Heart right ventricle (tissue), 16 donors: ENCODE results near the gene UBXN11. TPM values are rescaled to one million over a fixed set of nuclear protein-coding genes. Genes with fewer than 3 reads are reported as not detected.

Experiments used
- ATAC-seq, 8 donors: fragments of 200-7000 bp; cut with Tn5 transposase; one replicate each; pipeline ENCODE4 v1.9.1; 2020; ENCODE audit warnings: mild to moderate bottlenecking in 8 of 8, moderate library complexity in 8 of 8, moderate number of reproducible peaks in 1 of 8
- DNase-seq, 2 donors: peaks; one replicate each; pipeline ENCODE4 v3.0.0-alpha.2; 2020
- H3K27ac ChIP-seq, 10 donors: fragments of 200-600 bp; sonication (generic) in 2 of 10; one replicate each; pipeline versions ENCODE4 v1.5.0 to v1.8.0; 2020 to 2022; ENCODE audit warnings: mild to moderate bottlenecking in 3 of 10
- H3K27me3 ChIP-seq, 7 donors: fragments of 200-600 bp; one replicate each; pipeline ENCODE4 v1.8.0; 2021 to 2022; ENCODE audit warnings: mild to moderate bottlenecking in 2 of 7
- H3K36me3 ChIP-seq, 9 donors: fragments of 200-600 bp; sonication (generic) in 1 of 9; one replicate each; pipeline versions ENCODE4 v1.5.0 to v1.8.0; 2020 to 2022; ENCODE audit warnings: mild to moderate bottlenecking in 2 of 9
- H3K4me1 ChIP-seq, 9 donors: fragments of 200-600 bp; sonication (generic) in 1 of 9; one replicate each; pipeline versions ENCODE4 v1.5.0 to v1.8.0; 2020 to 2022; ENCODE audit warnings: mild to moderate bottlenecking in 4 of 9
- H3K4me3 ChIP-seq, 10 donors: fragments of 200-600 bp; sonication (generic) in 2 of 10; one replicate each; pipeline versions ENCODE4 v1.5.0 to v1.8.0; 2020 to 2022; ENCODE audit warnings: mild to moderate bottlenecking in 7 of 10, moderate library complexity in 2 of 10
- H3K9me3 ChIP-seq, 11 donors: fragments of 200-600 bp in 10 of 11; sonication (generic) in 2 of 11; one replicate each; pipeline versions ENCODE4 v1.5.0 to v1.8.0; 2013 to 2022; ENCODE audit warnings: mild to moderate bottlenecking in 2 of 11, control low read depth in 1 of 11, moderate library complexity in 1 of 11
- WGBS, 2 donors: extraction: QIAGEN DNeasy Blood & Tissue Kit; methylation state at CpG; one replicate each; pipeline ENCODE4 v1.1.7; 2013; ENCODE audit warnings: inconsistent platforms in 1 of 2; 5-methylcytosine and 5-hydroxymethylcytosine counted together
- intact Hi-C, 10 donors: fragments of 100-400 bp; cut with DNase I; formaldehyde crosslinking; loops; one replicate each; pipeline versions ENCODE4 v1.11.1 to v1.14.2; 2022
- polyA plus RNA-seq, 2 donors: library from polyadenylated mRNA; stranded (reverse); fragments of 200-250 nt; gene quantifications; one replicate each; pipeline ENCODE4 v1.2.3, GENCODE V29; 2013
- total RNA-seq, 10 donors: library from RNA; stranded (reverse); fragmentation: NEBNext Ultra II Directional in 3 of 10; extraction: Animal tissue kit (Norgen Biotek cat#: 25700) in 3 of 10; gene quantifications; one replicate each; pipeline versions ENCODE4 v1.2.1 to v1.2.4, GENCODE V29; 2021 to 2023
- TF ChIP-seq, protein P1 (sequence below), 9 donors: fragments of 200-600 bp; sonication (generic) in 2 of 9; IDR thresholded peaks; one replicate each; pipeline versions ENCODE4 v1.5.0 to v1.8.0; 2021 to 2022; ENCODE audit warnings: antibody characterized with exemption in 9 of 9, mild to moderate bottlenecking in 5 of 9, moderate library complexity in 1 of 9
- donor health status: Arrhythmogenic right ventricular cardiomyopathy.
- donor health status: ischemic (EF 13 %, LVEDD 7.1; RV severe dilation, severe dysfunction).
- donor health status: healthy with polysubstance abuse.
- donor health status: DM: no; HTN: yes; CAD: no.
- donor health status: DM: no; HTN: no; CAD: no.
- donor health status: ischemic (EF 25% LVEDD 6.9; RV normal size, moderate dysfunction).
- donor health status: ischemic (EF 25% LVEDD 5.7; RV mildly dilated, moderate dysfunction).
- donor health status: healthy.
- donor health status: DM: yes; HTN: yes; CAD: no.
- donor health status: Ischemic cardiomyopathy.
- donor health status: ischemic (EF 35%, LVEDD 5.7; RV mildly dilated, moderate dysfunction).
- donor health status: nonischemic (EF 11% LVEDD 7.7; RV severe dilation, severe dysfunction).
- donor health status: DM: yes; HTN: yes; CAD: no.
- donor health status: PGD.
- donor health status: ischemic (EF 29% LVEDD 5.4; RV normal size, mild dysfunction).
- donor health status: nonischemic (EF 23%, LVEDD 6.1; RV moderate dilation, normal function).

Gene UBXN11
- total and polyA plus RNA-seq, 12 donors: 5.4 to 20.2 (median 8.2) TPM

DNA sequence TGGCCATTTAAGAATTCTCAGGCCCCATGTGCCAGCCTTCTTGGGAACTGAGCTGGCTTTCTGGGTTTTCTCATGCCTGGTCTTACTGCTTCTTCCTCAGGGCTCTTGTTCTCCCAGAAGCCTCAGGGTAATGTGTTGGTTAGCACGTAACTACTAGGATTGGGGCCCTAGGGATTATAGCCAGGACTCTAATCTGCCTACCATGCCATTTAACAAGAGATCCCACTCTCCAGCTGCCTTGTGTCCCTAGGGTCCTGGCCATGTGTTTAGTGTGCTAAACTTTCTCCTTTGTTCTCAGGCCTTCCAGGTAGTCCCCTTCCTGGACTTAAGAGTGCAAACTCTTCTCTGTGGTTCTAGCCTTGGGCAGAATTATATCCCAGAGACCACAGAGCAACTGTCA is 28.7 kb downstream of the UBXN11 start:
- intact Hi-C loops: loop anchor here in 3 of 10 donors (2.0 to 5.0 kb wide), 2 partner anchors 43 to 45 kb away; no protein-coding TSS in a partner anchor
- TF ChIP-seq, protein P1, sequence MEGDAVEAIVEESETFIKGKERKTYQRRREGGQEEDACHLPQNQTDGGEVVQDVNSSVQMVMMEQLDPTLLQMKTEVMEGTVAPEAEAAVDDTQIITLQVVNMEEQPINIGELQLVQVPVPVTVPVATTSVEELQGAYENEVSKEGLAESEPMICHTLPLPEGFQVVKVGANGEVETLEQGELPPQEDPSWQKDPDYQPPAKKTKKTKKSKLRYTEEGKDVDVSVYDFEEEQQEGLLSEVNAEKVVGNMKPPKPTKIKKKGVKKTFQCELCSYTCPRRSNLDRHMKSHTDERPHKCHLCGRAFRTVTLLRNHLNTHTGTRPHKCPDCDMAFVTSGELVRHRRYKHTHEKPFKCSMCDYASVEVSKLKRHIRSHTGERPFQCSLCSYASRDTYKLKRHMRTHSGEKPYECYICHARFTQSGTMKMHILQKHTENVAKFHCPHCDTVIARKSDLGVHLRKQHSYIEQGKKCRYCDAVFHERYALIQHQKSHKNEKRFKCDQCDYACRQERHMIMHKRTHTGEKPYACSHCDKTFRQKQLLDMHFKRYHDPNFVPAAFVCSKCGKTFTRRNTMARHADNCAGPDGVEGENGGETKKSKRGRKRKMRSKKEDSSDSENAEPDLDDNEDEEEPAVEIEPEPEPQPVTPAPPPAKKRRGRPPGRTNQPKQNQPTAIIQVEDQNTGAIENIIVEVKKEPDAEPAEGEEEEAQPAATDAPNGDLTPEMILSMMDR (IDR thresholded peaks at IDR 0.05): no peak

DNA sequence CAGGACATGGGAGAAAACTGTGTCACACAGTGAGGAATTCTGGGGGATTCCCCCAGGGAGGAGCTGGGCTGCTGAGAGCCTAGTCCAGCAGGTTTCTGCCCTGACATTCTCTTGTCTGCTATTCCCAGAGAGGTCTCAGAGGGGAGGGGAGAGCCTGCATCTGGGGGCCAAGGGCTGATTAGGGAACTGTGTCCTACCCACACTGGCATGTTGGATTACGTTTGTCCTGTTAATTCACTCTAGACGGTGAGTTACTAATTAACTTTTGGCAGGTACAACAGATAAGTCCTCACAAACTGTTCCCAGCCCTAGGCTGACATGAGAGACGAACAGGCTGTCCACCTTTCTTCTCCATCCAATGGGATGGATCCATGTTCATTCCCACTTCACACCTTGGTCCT is 29.2 kb downstream of the UBXN11 start:
- no peak for ATAC-seq
- intact Hi-C loops: loop anchor here in 3 of 10 donors (2.0 to 5.0 kb wide), 2 partner anchors 44 to 45 kb away; no protein-coding TSS in a partner anchor

More for the DNA sequence above, 28.7 kb downstream of the UBXN11 start:
- Histone ChIP-seq H3K9me3 (no peaks in the 10 kb centered on the region), H3K27me3 (no peaks in the 10 kb centered on the region), H3K4me1 (peaks cover 21 to 91% (median 67%) of the 10 kb centered on the region in 9 donors), H3K27ac (peak overlapping the region in 9 of 10 donors; percentile 31 to 100 (median 95)), H3K36me3 (peaks cover 0 to 58% (median 0%) of the 10 kb centered on the region in 9 donors), H3K4me3 (no peak overlapping the region)
- ATAC-seq (no peak), DNase-seq (no peak)
- 58 to 61% methylated on average over 1 of the region's 1 CpG for WGBS, 2 donors

DNA sequence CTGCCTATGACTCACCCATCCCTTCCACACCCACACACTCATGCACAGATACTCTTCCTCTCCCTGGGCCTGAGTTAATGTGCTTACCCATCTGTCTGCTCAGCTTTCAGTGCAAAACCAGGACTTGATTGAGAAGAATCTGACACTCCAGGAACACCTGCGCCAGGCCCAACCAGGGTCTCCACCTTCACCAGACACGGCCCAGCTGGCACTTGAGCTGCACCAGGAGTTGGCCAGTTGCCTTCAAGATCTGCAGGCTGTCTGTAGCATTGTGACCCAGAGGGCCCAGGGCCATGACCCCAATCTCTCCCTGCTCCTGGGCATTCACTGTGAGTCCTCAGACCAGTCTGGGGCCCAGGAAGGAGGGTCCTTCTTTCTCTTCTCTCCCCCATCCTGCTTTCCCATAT is 30.0 kb downstream of the UBXN11 start:
- WGBS, 2 donors: 57 to 62% methylated on average over 2 of the region's 2 CpGs
- peak overlapping the region in 9 of 10 donors; percentile 45 to 100 (median 95) for H3K27ac ChIP-seq
- intact Hi-C loops: loop anchor here in 3 of 10 donors (2.0 to 5.0 kb wide), 2 partner anchors 44 to 46 kb away; no protein-coding TSS in a partner anchor
- TF ChIP-seq, protein P1 (IDR thresholded peaks at IDR 0.05): no peak
- peak overlapping the region in 1 of 10 donors; percentile 3 for H3K4me3 ChIP-seq
- no peak for DNase-seq
- no peaks in the 10 kb centered on the region for H3K27me3 ChIP-seq
- H3K36me3 ChIP-seq: peaks cover 0 to 58% (median 5%) of the 10 kb centered on the region in 9 donors
- ATAC-seq: no peak
- H3K4me1 ChIP-seq: peaks cover 21 to 78% (median 65%) of the 10 kb centered on the region in 9 donors
- no peaks in the 10 kb centered on the region for H3K9me3 ChIP-seq

More for the DNA sequence above, 29.2 kb downstream of the UBXN11 start:
- Histone ChIP-seq H3K9me3 (no peaks in the 10 kb centered on the region), H3K27ac (peak overlapping the region in 9 of 10 donors; percentile 31 to 100 (median 95)), H3K4me3 (no peak overlapping the region), H3K27me3 (no peaks in the 10 kb centered on the region), H3K4me1 (peaks cover 21 to 86% (median 67%) of the 10 kb centered on the region in 9 donors), H3K36me3 (peaks cover 0 to 58% (median 0%) of the 10 kb centered on the region in 9 donors)
- no peak for DNase-seq
- 59 to 63% methylated on average over 3 of the region's 3 CpGs for WGBS, 2 donors
- TF ChIP-seq, protein P1 (IDR thresholded peaks at IDR 0.05): no peak

DNA sequence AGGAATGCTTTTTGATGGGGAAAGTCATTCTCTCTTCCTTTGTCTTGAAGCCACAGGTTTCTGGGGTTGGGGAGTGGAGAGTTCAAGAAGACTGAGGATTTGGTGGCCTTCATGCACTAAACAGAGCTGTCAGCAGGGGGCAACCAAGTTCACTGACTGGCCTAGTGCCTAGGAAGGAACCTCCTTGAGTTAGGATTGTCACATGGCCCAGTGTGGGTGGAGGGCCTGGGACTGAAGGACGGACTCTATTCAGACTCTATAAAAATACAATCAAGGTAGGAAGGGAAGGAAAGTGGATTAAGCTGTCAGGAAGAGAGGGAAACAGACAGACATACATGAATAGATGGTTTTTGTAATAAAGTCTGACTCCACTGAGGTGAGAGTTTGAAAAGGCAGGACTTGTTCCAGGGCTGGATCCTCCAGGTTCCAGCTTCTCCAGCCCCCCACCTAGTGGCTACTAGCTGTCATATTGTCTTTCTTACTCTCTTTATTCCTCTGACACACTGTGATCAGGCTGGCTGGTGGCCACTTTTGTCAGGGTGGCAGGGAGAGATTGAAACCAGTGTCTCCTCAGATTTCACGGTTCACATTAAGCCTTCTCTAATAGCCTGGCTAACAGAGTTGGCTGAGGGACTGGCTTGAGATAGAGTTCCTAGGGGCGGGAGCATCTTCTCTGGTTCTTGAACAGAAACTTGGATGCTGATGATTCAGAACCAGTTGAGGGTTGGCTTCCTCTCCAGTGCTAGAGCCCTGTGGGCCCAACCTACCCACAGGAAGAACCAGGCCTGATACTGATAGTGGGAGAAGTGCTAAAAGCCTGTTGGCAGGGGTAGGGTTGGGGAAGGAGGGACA is 30.6 kb downstream of the UBXN11 start:
- peaks cover 0 to 58% (median 11%) of the 10 kb centered on the region in 9 donors for H3K36me3 ChIP-seq
- WGBS, 2 donors: 22 to 26% methylated on average over 3 of the region's 3 CpGs

More for the DNA sequence above, 30.6 kb downstream of the UBXN11 start:
- Histone ChIP-seq H3K9me3 (no peaks in the 10 kb centered on the region), H3K4me3 (peak overlapping the region in 2 of 10 donors; percentile 2 to 28), H3K27me3 (no peaks in the 10 kb centered on the region), H3K27ac (peak overlapping the region in 9 of 10 donors; percentile 45 to 100 (median 95)), H3K4me1 (peaks cover 21 to 72% (median 59%) of the 10 kb centered on the region in 9 donors)
- ATAC-seq (peak; percentile 64 to 83 (median 78)), DNase-seq (peak; percentile 77 to 88)
- TF ChIP-seq, protein P1 (IDR thresholded peaks at IDR 0.05): peak; percentile 67 to 88 (median 79)
- intact Hi-C loops: loop anchor here in 9 of 10 donors (1.0 to 5.0 kb wide), 3 partner anchors 45 to 46 kb away; no protein-coding TSS in a partner anchor
